DND-41 (cell line): ENCODE measurements around the gene SLK.

Source experiments
- CTCF ChIP-seq: IDR thresholded peaks from 2 replicates; pipeline ENCODE4 v1.5.1; 2012; ENCODE audit warnings: borderline replicate concordance, low read length, moderate library complexity, mild to moderate bottlenecking; ENCODE audit not compliant: poor library complexity, severe bottlenecking; ENCODE audit errors: extremely low read depth
- EZH2 ChIP-seq: IDR thresholded peaks from 3 replicates; pipeline ENCODE4 v1.6.1; 2012; ENCODE audit warnings: borderline replicate concordance, low read depth, mild to moderate bottlenecking, moderate library complexity, low read length, inconsistent platforms; ENCODE audit not compliant: severe bottlenecking

- TF ChIP-seq CTCF (no peak), EZH2 (no peak)
Measured at GRCh38 chr10:104025524-104025923, 58.6 kb downstream of the SLK start.
